Limb (tissue), 2 donors: ENCODE results near the gene HSPA6.
A peak's percentile ranks its signal among the peaks of the same experiment; 100 is the strongest.
"Not testable (repeated sequence)": the region's sequence is repeated elsewhere in the genome, so short reads cannot be mapped to it uniquely, and the experiment has no call there.

ENCODE experiments used
- DNase-seq, 2 donors: peaks; one replicate each; pipeline ENCODE4 v3.0.0-alpha.2; 2016; ENCODE audit errors: extremely low spot score in 2 of 2

Gene HSPA6

GRCh38 chr1:161503394-161503748, 21.0 kb upstream of the HSPA6 start:
- no peak for DNase-seq

GRCh38 chr1:161505686-161506085, 18.7 kb upstream of the HSPA6 start:
- DNase-seq = no peak

- DNase-seq = no peak
Observed at GRCh38 chr1:161506336-161507223, 17.8 kb upstream of the HSPA6 start.

GRCh38 chr1:161510477-161510876, 13.9 kb upstream of the HSPA6 start:
- DNase-seq = no peak

GRCh38 chr1:161511018-161511755, 13.2 kb upstream of the HSPA6 start:
- peak in 1 of 2 donors; percentile 39 for DNase-seq

GRCh38 chr1:161511756-161512060, 12.6 kb upstream of the HSPA6 start:
- no peak for DNase-seq

- not testable (repeated sequence) for DNase-seq
Observed at GRCh38 chr1:161512636-161513447, 11.5 kb upstream of the HSPA6 start.

GRCh38 chr1:161513448-161513780, 10.9 kb upstream of the HSPA6 start:
- not testable (repeated sequence) for DNase-seq

- not testable (repeated sequence) for DNase-seq
Observed at GRCh38 chr1:161513953-161514352, 10.4 kb upstream of the HSPA6 start.

- not testable (repeated sequence) for DNase-seq
Observed at GRCh38 chr1:161523041-161523816, 1.1 kb upstream of the HSPA6 start.

- DNase-seq = not testable (repeated sequence)
Observed at GRCh38 chr1:161524742-161525291, 477 bp downstream of the HSPA6 start.

GRCh38 chr1:161525321-161525720, 981 bp downstream of the HSPA6 start:
- not testable (repeated sequence) for DNase-seq

GRCh38 chr1:161525918-161526317, 1.6 kb downstream of the HSPA6 start:
- not testable (repeated sequence) for DNase-seq

- DNase-seq = not testable (repeated sequence)
Observed at GRCh38 chr1:161528550-161528949, 4.2 kb downstream of the HSPA6 start.

- not testable (repeated sequence) for DNase-seq
Observed at GRCh38 chr1:161529463-161530104, 5.2 kb downstream of the HSPA6 start.

- DNase-seq = peak; percentile 58 to 72
Observed at GRCh38 chr1:161530158-161530557, 5.8 kb downstream of the HSPA6 start.

GRCh38 chr1:161530671-161531641, 6.6 kb downstream of the HSPA6 start:
- DNase-seq = peak; percentile 89 to 93

- peak in 1 of 2 donors; percentile 13 for DNase-seq
Observed at GRCh38 chr1:161531986-161532643, 7.8 kb downstream of the HSPA6 start.
